Measurements from ENCODE around the gene ADARB2.
"Not testable (repeated sequence)": the region's sequence is repeated elsewhere in the genome, so short reads cannot be mapped to it uniquely, and the experiment has no call there.

The ADARB2 gene

GRCh38 chr10:1737222-1738061, at the start of gene ADARB2:
ADARB2 (minus strand) TSS chr10:1737525.
- peak; percentile 65 to 87 (median 83) for DNase-seq

GRCh38 chr10:1785835-1786234, 48.5 kb upstream of the ADARB2 start:
- no peak for DNase-seq

- peak in 2 of 3 experiments; percentile 6 to 49 for DNase-seq
Observed at GRCh38 chr10:1782841-1783240, 45.5 kb upstream of the ADARB2 start.

- DNase-seq = no peak
Observed at GRCh38 chr10:1779796-1780195, 42.5 kb upstream of the ADARB2 start.

GRCh38 chr10:1778375-1778969, 41.1 kb upstream of the ADARB2 start:
- no peak for DNase-seq

- no peak for DNase-seq
Observed at GRCh38 chr10:1776127-1776662, 38.9 kb upstream of the ADARB2 start.

GRCh38 chr10:1774796-1775195, 37.5 kb upstream of the ADARB2 start:
- DNase-seq = no peak

- DNase-seq = not testable (repeated sequence)
Observed at GRCh38 chr10:1773204-1773603, 35.9 kb upstream of the ADARB2 start.

- DNase-seq = no peak
Observed at GRCh38 chr10:1766049-1766448, 28.7 kb upstream of the ADARB2 start.

GRCh38 chr10:1762076-1762475, 24.8 kb upstream of the ADARB2 start:
- no peak for DNase-seq

GRCh38 chr10:1754506-1755153, 17.3 kb upstream of the ADARB2 start:
- DNase-seq = no peak

- DNase-seq = no peak
Observed at GRCh38 chr10:1752153-1752552, 14.8 kb upstream of the ADARB2 start.

GRCh38 chr10:1747590-1748157, 10.3 kb upstream of the ADARB2 start:
- no peak for DNase-seq

- DNase-seq = no peak
Observed at GRCh38 chr10:1746796-1747195, 9.5 kb upstream of the ADARB2 start.

GRCh38 chr10:1745780-1746456, 8.6 kb upstream of the ADARB2 start:
- DNase-seq = peak in 1 of 3 experiments; percentile 29

GRCh38 chr10:1744524-1744923, 7.2 kb upstream of the ADARB2 start:
- no peak for DNase-seq

GRCh38 chr10:1743141-1743540, 5.8 kb upstream of the ADARB2 start:
- no peak for DNase-seq

- no peak for DNase-seq
Observed at GRCh38 chr10:1741450-1741849, 4.1 kb upstream of the ADARB2 start.

GRCh38 chr10:1739751-1740150, 2.4 kb upstream of the ADARB2 start:
- DNase-seq = no peak

- no peak for DNase-seq
Observed at GRCh38 chr10:1738950-1739349, 1.6 kb upstream of the ADARB2 start.

- peak in 1 of 3 experiments; percentile 44 for DNase-seq
Observed at GRCh38 chr10:1736972-1737221, 428 bp downstream of the ADARB2 start.

- peak in 2 of 3 experiments; percentile 9 to 36 for DNase-seq
Observed at GRCh38 chr10:1736144-1736971, 967 bp downstream of the ADARB2 start.

Data from NCI-H1417 (cell line).